SU-DHL-6 (cell line): ENCODE results near the gene STX1A.

Experiments
- CTCF ChIP-seq: fragments of 200-600 bp; sonication (generic); IDR thresholded peaks from one replicate; pipeline ENCODE4 v1.5.1; 2017; ENCODE audit warnings: antibody characterized with exemption, mild to moderate bottlenecking, low read length, moderate library complexity; ENCODE audit not compliant: insufficient read depth, poor library complexity, severe bottlenecking
- EZH2phosphoT487 ChIP-seq: fragments of 200-600 bp; sonication (generic), shearing (Covaris generic); conservative IDR thresholded peaks from 2 replicates; pipeline ENCODE4 v1.6.1; 2018; ENCODE audit warnings: mild to moderate bottlenecking, antibody characterized with exemption, low read length, moderate library complexity, mixed read lengths

- no peak for TF ChIP-seq CTCF
- no peak for TF ChIP-seq EZH2phosphoT487
Observed at GRCh38 chr7:73707045-73707631, 12.3 kb downstream of the STX1A start.
